Osteoblast (primary cell): Measurements from ENCODE around the gene RGL2. TPM values are rescaled to one million over a fixed set of nuclear protein-coding genes. Genes with fewer than 3 reads are reported as not detected.
A peak's percentile ranks its signal among the peaks of the same experiment; 100 is the strongest.

Experiments
- DNase-seq: peaks from one replicate; pipeline ENCODE4 v3.0.0; 2011; ENCODE audit warnings: low spot score, mixed read lengths; ENCODE audit not compliant: insufficient read length; ENCODE audit errors: missing footprints
- H2AFZ ChIP-seq: 2 replicates; pipeline ENCODE4 v1.6.0; 2011; ENCODE audit warnings: mild to moderate bottlenecking, low read length
- H3K27ac ChIP-seq: 2 replicates; pipeline ENCODE4 v1.5.1; 2011; ENCODE audit warnings: mild to moderate bottlenecking, low read depth, low read length, moderate library complexity
- H3K27me3 ChIP-seq: 2 replicates; pipeline ENCODE4 v1.6.0; 2012; ENCODE audit warnings: mild to moderate bottlenecking, control low read depth, inconsistent platforms, low read length, moderate library complexity; ENCODE audit not compliant: insufficient read depth
- H3K36me3 ChIP-seq: 2 replicates; pipeline ENCODE4 v1.5.1; 2011; ENCODE audit warnings: mild to moderate bottlenecking, low read length, control low read depth, moderate library complexity; ENCODE audit not compliant: insufficient read depth
- H3K4me1 ChIP-seq: 2 replicates; pipeline ENCODE4 v1.5.1; 2011; ENCODE audit warnings: mild to moderate bottlenecking, low read length, control low read depth, moderate library complexity; ENCODE audit not compliant: insufficient read depth
- H3K4me2 ChIP-seq: 2 replicates; pipeline ENCODE4 v1.6.0; 2011; ENCODE audit warnings: mild to moderate bottlenecking, low read length; ENCODE audit not compliant: insufficient read depth
- H3K4me3 ChIP-seq: fragments of 200-600 bp; sonication (generic); 3 replicates; pipeline ENCODE4 v1.5.1; 2012; ENCODE audit warnings: mild to moderate bottlenecking, low read length, inconsistent platforms; ENCODE audit not compliant: insufficient read depth
- H3K79me2 ChIP-seq: 2 replicates; pipeline ENCODE4 v1.6.0; 2012; ENCODE audit warnings: mild to moderate bottlenecking, low read length, control low read depth, inconsistent platforms; ENCODE audit not compliant: insufficient read depth
- H3K9me3 ChIP-seq: 2 replicates; pipeline ENCODE4 v1.5.1; 2011; ENCODE audit warnings: low read depth, low read length, control low read depth
- H4K20me1 ChIP-seq: 2 replicates; pipeline ENCODE4 v1.6.0; 2012; ENCODE audit warnings: mild to moderate bottlenecking, low read length, control low read depth; ENCODE audit not compliant: insufficient read depth
- total RNA-seq: library from RNA; depleted of rRNA; stranded (reverse); fragments of >200 nt; gene quantifications from 2 replicates; pipeline ENCODE4 v1.2.3, GENCODE V29; 2012
- TF ChIP-seq, protein P1 (sequence below): IDR thresholded peaks from 2 replicates; pipeline ENCODE4 v1.5.1; 2011; ENCODE audit warnings: mild to moderate bottlenecking, low read depth, low read length, moderate library complexity; ENCODE audit errors: extremely low read depth

The RGL2 gene
- total RNA-seq, 1 donor, result 35.5 TPM

- peak overlapping the region; percentile 98 for H3K4me2 ChIP-seq
- DNase-seq, result no peak
- peaks cover 41% of the 10 kb centered on the region for H3K79me2 ChIP-seq
- H3K27me3 ChIP-seq, result no peaks in the 10 kb centered on the region
- H3K4me3 ChIP-seq, result peak overlapping the region; percentile 89
- peak overlapping the region; percentile 73 for H2AFZ ChIP-seq
- peaks cover 57% of the 10 kb centered on the region for H3K4me1 ChIP-seq
- peaks cover 19% of the 10 kb centered on the region for H3K36me3 ChIP-seq
- H3K27ac ChIP-seq, result peak overlapping the region; percentile 98
- no peaks in the 10 kb centered on the region for H3K9me3 ChIP-seq
- TF ChIP-seq, protein P1, sequence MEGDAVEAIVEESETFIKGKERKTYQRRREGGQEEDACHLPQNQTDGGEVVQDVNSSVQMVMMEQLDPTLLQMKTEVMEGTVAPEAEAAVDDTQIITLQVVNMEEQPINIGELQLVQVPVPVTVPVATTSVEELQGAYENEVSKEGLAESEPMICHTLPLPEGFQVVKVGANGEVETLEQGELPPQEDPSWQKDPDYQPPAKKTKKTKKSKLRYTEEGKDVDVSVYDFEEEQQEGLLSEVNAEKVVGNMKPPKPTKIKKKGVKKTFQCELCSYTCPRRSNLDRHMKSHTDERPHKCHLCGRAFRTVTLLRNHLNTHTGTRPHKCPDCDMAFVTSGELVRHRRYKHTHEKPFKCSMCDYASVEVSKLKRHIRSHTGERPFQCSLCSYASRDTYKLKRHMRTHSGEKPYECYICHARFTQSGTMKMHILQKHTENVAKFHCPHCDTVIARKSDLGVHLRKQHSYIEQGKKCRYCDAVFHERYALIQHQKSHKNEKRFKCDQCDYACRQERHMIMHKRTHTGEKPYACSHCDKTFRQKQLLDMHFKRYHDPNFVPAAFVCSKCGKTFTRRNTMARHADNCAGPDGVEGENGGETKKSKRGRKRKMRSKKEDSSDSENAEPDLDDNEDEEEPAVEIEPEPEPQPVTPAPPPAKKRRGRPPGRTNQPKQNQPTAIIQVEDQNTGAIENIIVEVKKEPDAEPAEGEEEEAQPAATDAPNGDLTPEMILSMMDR, result no peak
- H4K20me1 ChIP-seq, result peaks cover 18% of the 10 kb centered on the region
Observed at GRCh38 chr6:33319939-33320314, 21.2 kb upstream of the RGL2 start.

DNA sequence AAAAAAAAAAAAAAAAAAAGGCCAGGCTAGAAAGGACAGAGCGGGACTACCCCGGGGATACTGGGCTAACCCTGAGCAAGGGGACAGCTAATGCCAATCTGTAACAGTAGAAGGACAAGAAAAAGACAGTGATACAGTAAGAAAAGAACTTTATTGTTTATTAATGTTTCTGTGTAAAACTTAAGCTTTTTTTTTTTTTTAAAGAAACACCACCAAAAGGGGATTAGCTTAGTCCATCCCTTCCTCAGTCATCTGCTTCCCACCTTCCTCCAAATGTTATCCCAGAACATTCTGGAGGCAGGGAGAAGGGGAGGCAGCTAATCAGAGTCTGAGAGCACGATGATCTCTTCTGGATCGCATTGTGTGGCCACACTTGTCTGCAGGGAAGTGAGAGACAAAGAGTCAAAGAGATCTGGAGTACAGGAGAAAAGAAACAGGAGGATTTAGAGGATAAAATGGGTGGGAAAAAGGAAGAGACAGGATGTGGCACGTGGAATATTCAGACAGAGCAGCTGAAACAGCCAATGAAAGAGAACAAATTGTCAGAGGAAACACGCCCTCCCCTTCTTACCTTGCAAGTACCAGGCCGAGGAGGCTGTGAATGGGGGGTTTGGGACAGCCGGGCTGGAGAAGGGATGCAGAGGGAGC lies 19.8 kb upstream of the RGL2 start:
- peak overlapping the region; percentile 70 for H3K4me3 ChIP-seq
- H3K27ac ChIP-seq, result peak overlapping the region; percentile 98

GRCh38 chr6:33317669-33318425 lies 19.1 kb upstream of the RGL2 start, which contains the start of gene ZBTB22:
TSS of gene ZBTB22 (minus strand) at chr6:33317744. CDS start at chr6:33316916, 828 bp downstream.
- H3K36me3 ChIP-seq, result peaks cover 19% of the 10 kb centered on the region
- H3K9me3 ChIP-seq, result no peaks in the 10 kb centered on the region
- H3K4me1 ChIP-seq, result peaks cover 54% of the 10 kb centered on the region
- H3K4me2 ChIP-seq, result peak within 1 kb of the TSS; percentile 98
- peak within 1 kb of the TSS; percentile 70 for H3K4me3 ChIP-seq
- H3K79me2 ChIP-seq, result peaks cover 57% of the 10 kb centered on the region
- no peaks in the 10 kb centered on the region for H3K27me3 ChIP-seq
- TF ChIP-seq, protein P1, result no peak
- peak within 1 kb of the TSS; percentile 65 for H2AFZ ChIP-seq
- H3K27ac ChIP-seq, result peak within 1 kb of the TSS; percentile 98
- peaks cover 18% of the 10 kb centered on the region for H4K20me1 ChIP-seq
- DNase-seq, result peak; percentile 98

More for the DNA sequence above, 19.8 kb upstream of the RGL2 start:
- no peak overlapping the region for H2AFZ ChIP-seq
- peaks cover 19% of the 10 kb centered on the region for H3K36me3 ChIP-seq
- TF ChIP-seq, protein P1, result no peak
- peaks cover 18% of the 10 kb centered on the region for H4K20me1 ChIP-seq
- no peaks in the 10 kb centered on the region for H3K27me3 ChIP-seq
- H3K79me2 ChIP-seq, result peaks cover 50% of the 10 kb centered on the region
- peaks cover 58% of the 10 kb centered on the region for H3K4me1 ChIP-seq
- DNase-seq, result no peak
- peak overlapping the region; percentile 98 for H3K4me2 ChIP-seq
- no peaks in the 10 kb centered on the region for H3K9me3 ChIP-seq

GRCh38 chr6:33317419-33317668 lies 18.6 kb upstream of the RGL2 start:
- Histone ChIP-seq H3K27ac (no peak overlapping the region), H3K4me2 (peak overlapping the region; percentile 75), H4K20me1 (peaks cover 21% of the 10 kb centered on the region), H3K27me3 (no peaks in the 10 kb centered on the region), H3K79me2 (peaks cover 57% of the 10 kb centered on the region), H3K9me3 (no peaks in the 10 kb centered on the region), H3K4me1 (peaks cover 56% of the 10 kb centered on the region), H2AFZ (no peak overlapping the region), H3K36me3 (peaks cover 19% of the 10 kb centered on the region), H3K4me3 (peak overlapping the region; percentile 70)
- TF ChIP-seq, protein P1, result no peak
- DNase-seq, result peak; percentile 93
